MM.1S (cell line): Measurements from ENCODE around the gene KIDINS220.

Experiments
- CTCF ChIP-seq: fragments of 300-600 bp; sonication (generic); IDR thresholded peaks from 2 replicates; pipeline ENCODE4 v1.5.1; 2016; ENCODE audit warnings: antibody characterized with exemption, low read length, mixed read lengths
- EZH2 ChIP-seq: fragments of 300-600 bp; sonication (generic); optimal IDR thresholded peaks from 2 replicates; pipeline ENCODE3; 2017; ENCODE audit warnings: low read depth, mild to moderate bottlenecking, antibody characterized with exemption, low read length, mixed read lengths
- EZH2phosphoT487 ChIP-seq: fragments of 300-600 bp; sonication (generic); IDR thresholded peaks from 2 replicates; pipeline ENCODE4 v1.6.1; 2018; ENCODE audit warnings: antibody characterized with exemption, low read length

- TF ChIP-seq CTCF (no peak), EZH2 (no peak), EZH2phosphoT487 (no peak)
Measured at GRCh38 chr2:8725838-8726237, 111.6 kb downstream of the KIDINS220 start.
